Measurements from ENCODE around the gene CSTF3. TPM values are rescaled to one million over a fixed set of nuclear protein-coding genes. Genes with fewer than 3 reads are reported as not detected.

Gene CSTF3
- total RNA-seq, 2 experiments from 2014 or later = 31.9 to 55.7 TPM

DNA sequence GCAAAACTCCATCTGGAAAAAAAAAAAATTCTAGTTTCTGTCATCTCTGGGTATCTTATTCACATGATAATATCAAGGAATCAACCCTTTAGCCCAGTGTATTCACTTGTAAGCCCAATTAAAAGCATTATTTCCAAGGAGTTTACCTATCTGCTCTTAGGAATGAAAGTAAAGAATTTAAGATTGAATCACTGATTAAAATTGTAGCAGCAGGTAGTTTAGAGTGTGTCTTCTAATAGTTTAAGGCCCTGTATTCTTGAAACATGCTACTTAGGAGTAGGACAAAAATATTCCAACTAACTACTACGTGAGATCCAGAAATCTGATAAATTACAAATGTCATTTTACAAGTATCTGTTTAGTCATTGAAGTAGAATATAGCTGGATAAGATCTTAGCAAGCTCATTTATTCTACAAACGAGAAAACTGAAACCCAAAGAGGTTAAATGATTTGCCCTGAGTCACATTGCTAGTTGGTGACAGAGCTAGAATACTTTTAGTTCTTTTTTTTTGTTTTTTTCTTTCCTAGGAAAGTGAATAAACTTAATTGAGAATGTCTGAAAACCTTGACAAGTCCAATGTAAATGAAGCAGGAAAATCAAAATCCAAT, 118.0 kb downstream of the CSTF3 start:
- Histone ChIP-seq H3K79me2 (ENCODE audit: insufficient read depth, low read depth, low read length) (peaks cover 5% of the 10 kb centered on the region; the same call in 1 of the 2 replicates), H4K20me1 (ENCODE audit: insufficient read depth, low read length) (no peaks in the 10 kb centered on the region), H3K4me2 (ENCODE audit: low read length) (no peak overlapping the region), H3K9me3 (ENCODE audit: low read length) (no peaks in the 10 kb centered on the region), H3K4me3 (ENCODE audit: low read depth, low read length, poor library complexity, severe bottlenecking) (no peak overlapping the region), H3K36me3 (ENCODE audit: insufficient read depth, low read length) (peaks cover 50% of the 10 kb centered on the region), H3K27ac (ENCODE audit: low read depth, low read length, poor library complexity, severe bottlenecking) (no peak overlapping the region), H2AFZ (ENCODE audit: low read length) (no peak overlapping the region), H3K9me2 (ENCODE audit: insufficient read depth, low read length) (no peaks in the 10 kb centered on the region), H3K4me1 (ENCODE audit: insufficient read depth, low read length, poor library complexity, severe bottlenecking) (peaks cover 12% of the 10 kb centered on the region)
- intact Hi-C loops (cut with micrococcal nuclease; ENCODE audit: unreplicated experiment) = no loop called here
- no peak for DNase-seq (ENCODE audit: low spot score)
- no TSS peak for BruUV-seq (replicated peaks)
- ChIA-PET CTCF (ENCODE audit: unreplicated experiment) (interaction anchor here (0.6 kb wide), 1 partner anchor 536 kb away, joined by 3 read pairs; no protein-coding TSS in a partner anchor), POLR2A (interaction anchor here (0.7 to 2.2 kb wide), 4 partner anchors 11 to 544 kb away, joined by 3 to 16 read pairs (median 6); no protein-coding TSS in a partner anchor)
- TF ChIP-seq CTCF (conservative IDR thresholded peaks at IDR 0.05; ENCODE audit: low read length) = no peak
- no peak for TF ChIP-seq EZH2phosphoT487 (IDR thresholded peaks at IDR 0.05; ENCODE audit: borderline replicate concordance, low read depth, low read length)

GRCh38 chr11:33040862-33041453, 120.3 kb downstream of the CSTF3 start:
- H3K9me2 ChIP-seq (ENCODE audit: insufficient read depth, low read length) = no peaks in the 10 kb centered on the region
- H3K4me2 ChIP-seq (ENCODE audit: low read length) = peak overlapping the region; percentile 82
- H3K4me3 ChIP-seq (ENCODE audit: low read depth, low read length, poor library complexity, severe bottlenecking) = peak overlapping the region; percentile 88
- peak; percentile 23 for DNase-seq (ENCODE audit: low spot score)
- peaks cover 5% of the 10 kb centered on the region; the same call in 1 of the 2 replicates for H3K79me2 ChIP-seq (ENCODE audit: insufficient read depth, low read depth, low read length)
- BruUV-seq (replicated peaks) = TSS peak; percentile 52
- peaks cover 27% of the 10 kb centered on the region for H3K36me3 ChIP-seq (ENCODE audit: insufficient read depth, low read length)
- no peaks in the 10 kb centered on the region for H4K20me1 ChIP-seq (ENCODE audit: insufficient read depth, low read length)
- peaks cover 12% of the 10 kb centered on the region for H3K4me1 ChIP-seq (ENCODE audit: insufficient read depth, low read length, poor library complexity, severe bottlenecking)
- peak overlapping the region; percentile 69 for H3K27ac ChIP-seq (ENCODE audit: low read depth, low read length, poor library complexity, severe bottlenecking)
- H3K9me3 ChIP-seq (ENCODE audit: low read length) = no peaks in the 10 kb centered on the region
- intact Hi-C loops (cut with micrococcal nuclease; ENCODE audit: unreplicated experiment) = no loop called here
- ChIA-PET CTCF (ENCODE audit: unreplicated experiment) (no interaction called here), POLR2A (interaction anchor here (2.3 kb wide), 1 partner anchor 147 kb away, joined by 12 read pairs; no protein-coding TSS in a partner anchor)
- no peak for TF ChIP-seq CTCF (conservative IDR thresholded peaks at IDR 0.05; ENCODE audit: low read length)
- TF ChIP-seq EZH2phosphoT487 (IDR thresholded peaks at IDR 0.05; ENCODE audit: borderline replicate concordance, low read depth, low read length) = no peak
- no peak overlapping the region; the same call in 1 of the 2 replicates for H2AFZ ChIP-seq (ENCODE audit: low read length)

Measured in OCI-LY7 (cell line).